ENCODE measurements around the gene RAB39B.

DNA sequence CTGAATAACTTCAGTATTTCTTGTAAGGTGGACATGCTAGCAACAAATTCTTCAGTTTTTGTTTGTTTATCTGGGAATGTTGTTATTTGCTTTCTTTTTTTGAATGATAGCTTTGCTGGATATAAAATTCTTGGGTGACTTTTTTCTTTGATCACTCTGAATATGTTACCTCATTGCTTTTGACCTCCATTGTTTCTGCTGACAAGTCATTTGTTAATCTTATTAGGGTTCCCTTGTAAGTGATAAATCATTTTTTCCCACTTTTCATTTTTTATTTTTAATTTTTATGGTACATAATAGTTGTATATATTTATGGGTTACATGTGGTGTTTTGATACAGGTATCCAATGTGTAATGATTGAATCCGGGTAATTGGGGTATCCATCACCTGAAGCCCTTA is 6.7 kb upstream of the RAB39B start:
- TF ChIP-seq, protein P1, sequence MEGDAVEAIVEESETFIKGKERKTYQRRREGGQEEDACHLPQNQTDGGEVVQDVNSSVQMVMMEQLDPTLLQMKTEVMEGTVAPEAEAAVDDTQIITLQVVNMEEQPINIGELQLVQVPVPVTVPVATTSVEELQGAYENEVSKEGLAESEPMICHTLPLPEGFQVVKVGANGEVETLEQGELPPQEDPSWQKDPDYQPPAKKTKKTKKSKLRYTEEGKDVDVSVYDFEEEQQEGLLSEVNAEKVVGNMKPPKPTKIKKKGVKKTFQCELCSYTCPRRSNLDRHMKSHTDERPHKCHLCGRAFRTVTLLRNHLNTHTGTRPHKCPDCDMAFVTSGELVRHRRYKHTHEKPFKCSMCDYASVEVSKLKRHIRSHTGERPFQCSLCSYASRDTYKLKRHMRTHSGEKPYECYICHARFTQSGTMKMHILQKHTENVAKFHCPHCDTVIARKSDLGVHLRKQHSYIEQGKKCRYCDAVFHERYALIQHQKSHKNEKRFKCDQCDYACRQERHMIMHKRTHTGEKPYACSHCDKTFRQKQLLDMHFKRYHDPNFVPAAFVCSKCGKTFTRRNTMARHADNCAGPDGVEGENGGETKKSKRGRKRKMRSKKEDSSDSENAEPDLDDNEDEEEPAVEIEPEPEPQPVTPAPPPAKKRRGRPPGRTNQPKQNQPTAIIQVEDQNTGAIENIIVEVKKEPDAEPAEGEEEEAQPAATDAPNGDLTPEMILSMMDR (optimal IDR thresholded peaks at IDR 0.05 in 1 of 3, IDR thresholded peaks at IDR 0.05 in 1 of 3, conservative IDR thresholded peaks at IDR 0.05 in 1 of 3; ENCODE audit: extremely low read depth in 1 of 3, insufficient read depth in 2 of 3, low read length in 3 of 3) = no peak
- no peak for TF ChIP-seq EZH2 (IDR thresholded peaks at IDR 0.05; ENCODE audit: low read length)

Data from keratinocyte (primary cell).